GM12878 (cell line): Measurements from ENCODE around the gene OR2A12. TPM values are rescaled to one million over a fixed set of nuclear protein-coding genes. Genes with fewer than 3 reads are reported as not detected.

Experiments used
- ATAC-seq: fragments of 200-7000 bp; cut with Tn5 transposase; 3 replicates; pipeline ENCODE4 v1.9.1; 2020; ENCODE audit warnings: mild to moderate bottlenecking, moderate library complexity
- BruUV-seq: library from RNA; stranded (reverse); fragments of 400-500 nt; replicated peaks from 2 replicates; lab custom pipeline; 2021; lab: Mats Ljungman, UMichigan
- CTCF ChIA-PET: fragments of 300-600 bp; sonication (Branson Sonifier 250); formaldehyde crosslinking; extraction: SDS; loops from one replicate; lab custom pipeline; 2021; ENCODE audit warnings: inconsistent platforms; lab: Yijun Ruan, JAX
- POLR2A ChIA-PET: fragments of 350-600 bp; formaldehyde crosslinking; extraction: SDS; loops from one replicate; lab custom pipeline; 2021; ENCODE audit warnings: inconsistent platforms; lab: Charles Lee
- RAD21 ChIA-PET: fragments of 300-600 bp; sonication (Branson Sonifier 250); formaldehyde crosslinking; loops from one replicate; lab custom pipeline; 2023; ENCODE audit warnings: antibody characterized with exemption; ENCODE audit not compliant: unreplicated experiment; lab: Charles Lee
- SMC1A ChIA-PET: fragments of 300-600 bp; sonication (Branson Sonifier 250); formaldehyde crosslinking; loops from one replicate; lab custom pipeline; 2023; ENCODE audit not compliant: unreplicated experiment, uncharacterized antibody; lab: Charles Lee
- DNase-seq: peaks from one replicate; pipeline ENCODE4 v3.0.0-alpha.2; 2011; ENCODE audit warnings: low read depth, low spot score
- FAIRE-seq: peaks from 3 replicates; lab custom pipeline; 2011; peaks lifted over from hg19 to GRCh38; lab: Jason Lieb, UNC
- H2AFZ ChIP-seq: 2 replicates; pipeline ENCODE4 v1.6.0; 2011; ENCODE audit warnings: low read depth, low read length, control low read depth; ENCODE audit not compliant: control insufficient read depth
- H3K27ac ChIP-seq: 2 replicates; pipeline ENCODE4 v1.5.1; 2011; ENCODE audit warnings: control low read depth; ENCODE audit not compliant: control insufficient read depth, insufficient read depth
- H3K27me3 ChIP-seq, 2 experiments: replicated peaks in 1 of 2; 2 replicates each; pipeline versions ENCODE4 v1.6.0 to v1.6.1; 2011; ENCODE audit warnings: low read length in 1 of 2; ENCODE audit not compliant: control insufficient read depth in 2 of 2, insufficient read depth in 2 of 2
- H3K36me3 ChIP-seq, 2 experiments: 2 replicates each; pipeline ENCODE4 v1.5.1; 2011; ENCODE audit warnings: low read length in 1 of 2; ENCODE audit not compliant: control insufficient read depth in 2 of 2, insufficient read depth in 2 of 2
- H3K4me1 ChIP-seq: 2 replicates; pipeline ENCODE4 v1.6.1; 2011; ENCODE audit warnings: mild to moderate bottlenecking, low read length, moderate library complexity, mixed read lengths; ENCODE audit not compliant: control insufficient read depth, insufficient read depth
- H3K4me2 ChIP-seq: 2 replicates; pipeline ENCODE4 v1.6.0; 2011; ENCODE audit warnings: control low read depth; ENCODE audit not compliant: control insufficient read depth, insufficient read depth
- H3K4me3 ChIP-seq: fragments of 200-600 bp; sonication (generic); 2 replicates; pipeline ENCODE4 v1.5.1; 2016
- H3K79me2 ChIP-seq: 2 replicates; pipeline ENCODE4 v1.6.0; 2011; ENCODE audit warnings: low read length; ENCODE audit not compliant: control insufficient read depth, insufficient read depth
- H3K9ac ChIP-seq: 2 replicates; pipeline ENCODE4 v1.8.0; 2011; ENCODE audit warnings: low read length, control low read depth, mixed read lengths; ENCODE audit not compliant: control insufficient read depth, insufficient read depth
- H3K9me3 ChIP-seq: replicated peaks from 3 replicates; pipeline ENCODE4 v1.5.1; 2011; ENCODE audit warnings: mild to moderate bottlenecking, low read length; ENCODE audit not compliant: control insufficient read depth, insufficient read depth
- H4K20me1 ChIP-seq: 2 replicates; pipeline ENCODE4 v1.6.0; 2011; ENCODE audit not compliant: control insufficient read depth, insufficient read depth
- BACH1 ChIP-seq: fragments of 450-650 bp; IDR thresholded peaks from 2 replicates; pipeline ENCODE4 v1.6.1; 2017; ENCODE audit warnings: mild to moderate bottlenecking, borderline replicate concordance
- BRCA1 ChIP-seq: IDR thresholded peaks from 2 replicates; pipeline ENCODE4 v1.6.1; 2011; ENCODE audit warnings: low read depth, low read length, improper control_type of control experiment
- CBX3 ChIP-seq: fragments of 200-600 bp; sonication (generic); IDR thresholded peaks from 2 replicates; pipeline ENCODE4 v1.6.1; 2016; ENCODE audit warnings: low read depth, borderline replicate concordance
- EED ChIP-seq: sonication (generic); IDR thresholded peaks from 2 replicates; pipeline ENCODE4 v1.6.1; 2016; ENCODE audit warnings: antibody characterized with exemption, low read depth
- IKZF1 ChIP-seq: fragments of 450-650 bp; conservative IDR thresholded peaks from 2 replicates; pipeline ENCODE4 v1.6.1; 2017; ENCODE audit warnings: antibody characterized with exemption, mild to moderate bottlenecking
- IRF3 ChIP-seq: fragments of 450-650 bp; IDR thresholded peaks from 2 replicates; pipeline ENCODE4 v1.6.1; 2014; ENCODE audit warnings: mild to moderate bottlenecking
- PAX5 ChIP-seq: IDR thresholded peaks from 2 replicates; pipeline ENCODE4 v1.6.1; 2011; ENCODE audit warnings: low read depth, low read length, borderline replicate concordance
- POLR2A ChIP-seq: IDR thresholded peaks from 2 replicates; pipeline ENCODE4 v1.6.1; 2011; ENCODE audit warnings: low read depth, mild to moderate bottlenecking, low read length
- POLR2AphosphoS2 ChIP-seq: IDR thresholded peaks from 2 replicates; pipeline ENCODE4 v1.6.1; 2011; ENCODE audit warnings: low read depth, mild to moderate bottlenecking, low read length, improper control_type of control experiment, moderate library complexity
- POU2F2 ChIP-seq: IDR thresholded peaks from 3 replicates; pipeline ENCODE4 v1.6.1; 2011; ENCODE audit warnings: low read depth, mild to moderate bottlenecking, low read length, borderline replicate concordance
- RAD51 ChIP-seq: fragments of 450-650 bp; IDR thresholded peaks from 2 replicates; pipeline ENCODE4 v1.6.1; 2016; ENCODE audit warnings: moderate library complexity, mild to moderate bottlenecking, inconsistent platforms
- RB1 ChIP-seq: fragments of 450-650 bp; formaldehyde crosslinking; IDR thresholded peaks from 2 replicates; pipeline ENCODE4 v1.6.1; 2017; ENCODE audit warnings: mild to moderate bottlenecking, borderline replicate concordance
- SIN3A ChIP-seq: IDR thresholded peaks from 2 replicates; pipeline ENCODE4 v1.6.1; 2012; ENCODE audit warnings: low read depth, low read length, improper control_type of control experiment
- SKIL ChIP-seq: fragments of 450-650 bp; IDR thresholded peaks from 2 replicates; pipeline ENCODE4 v1.6.1; 2017; ENCODE audit warnings: mild to moderate bottlenecking, low read depth, inconsistent platforms; ENCODE audit not compliant: poor library complexity, severe bottlenecking
- SMAD5 ChIP-seq: IDR thresholded peaks from 2 replicates; pipeline ENCODE4 v1.6.1; 2016; ENCODE audit warnings: antibody characterized with exemption, low read depth
- SUPT20H ChIP-seq: IDR thresholded peaks from 2 replicates; pipeline ENCODE4 v1.6.1; 2011; ENCODE audit warnings: low read depth, mild to moderate bottlenecking, low read length, moderate library complexity, borderline replicate concordance; ENCODE audit not compliant: control insufficient read depth
- TBL1XR1 ChIP-seq: IDR thresholded peaks from 2 replicates; pipeline ENCODE4 v1.6.1; 2012; ENCODE audit warnings: low read depth, low read length, improper control_type of control experiment
- YY1 ChIP-seq: IDR thresholded peaks from 2 replicates; pipeline ENCODE4 v1.6.1; 2011; ENCODE audit warnings: low read depth, mild to moderate bottlenecking, low read length
- WGBS: methylation state at CpG from one replicate; pipeline ENCODE4 v1.1.6; 2016; ENCODE audit warnings: low lambda C conversion rate; ENCODE audit not compliant: insufficient replicate concordance, insufficient coverage; ENCODE audit errors: missing lambda C conversion rate; 5-methylcytosine and 5-hydroxymethylcytosine counted together
- in situ Hi-C: fragments of 300-500 bp; cut with MboI; formaldehyde crosslinking; loops from 9 replicates; pipeline ENCODE4 v1.14.3; 2018; ENCODE audit warnings: mixed read lengths
- intact Hi-C: fragments of 100-400 bp; cut with micrococcal nuclease; formaldehyde crosslinking; loops from one replicate; pipeline ENCODE4 v1.14.2; 2022; ENCODE audit not compliant: unreplicated experiment
- polyA plus RNA-seq, 11 experiments: library from polyadenylated mRNA; depleted of rRNA in 4 of 11; unstranded in 6 of 11; stranded (reverse) in 5 of 11; fragments of >200 nt; fragmentation: Nextera tagmentation in 4 of 11; fragmentation: Illumina TruSeq in 1 of 11; extraction: Ambion mirVana in 4 of 11; extraction: Trizol in 1 of 11; gene quantifications; 1 replicate in 1 of 11; 2 replicates in 10 of 11; pipeline versions ENCODE4 v1.2.1 to v1.2.3, GENCODE V29; 2011 to 2016; ENCODE audit warnings: inconsistent platforms in 2 of 11, missing spikeins in 2 of 11, low read depth in 1 of 11
- total RNA-seq, 4 experiments: library from RNA; depleted of rRNA in 3 of 4; stranded (reverse); fragments of >200 nt in 3 of 4; fragmentation: Illumina TruSeq in 1 of 4; extraction: Trizol in 1 of 4; gene quantifications; 2 replicates each; pipeline versions ENCODE4 v1.2.1 to v1.2.3, GENCODE V29; 2013 to 2021

OR2A12 gene
- total and polyA plus RNA-seq, 10 of the 15 experiments (the other 5 are each of a cell fraction or from before 2014, with no cell fraction given) = not detected

GRCh38 chr7:144086730-144087129 is 652 bp downstream of the OR2A12 start:
- H2AFZ ChIP-seq = no peak overlapping the region
- no TSS peak for BruUV-seq
- no peak overlapping the region for H3K4me3 ChIP-seq
- no peaks in the 10 kb centered on the region for H3K36me3 ChIP-seq
- DNase-seq = no peak
- H4K20me1 ChIP-seq = no peaks in the 10 kb centered on the region
- no peak for ATAC-seq
- H3K27ac ChIP-seq = no peak overlapping the region
- no peaks in the 10 kb centered on the region for H3K79me2 ChIP-seq
- ChIA-PET POLR2A (no interaction called here), CTCF (no interaction called here), SMC1A (interaction anchor here (0.5 kb wide), 1 partner anchor 828 kb away, joined by 3 read pairs; no protein-coding TSS in a partner anchor), RAD21 (no interaction called here)
- no peaks in the 10 kb centered on the region for H3K4me1 ChIP-seq
- no peak for TF ChIP-seq EED
- no peaks in the 10 kb centered on the region for H3K9me3 ChIP-seq
- no peak overlapping the region for H3K4me2 ChIP-seq
- H3K9ac ChIP-seq = no peak overlapping the region
- in situ Hi-C loops (no loop called here), intact Hi-C loops (no loop called here)
- H3K27me3 ChIP-seq = no peaks in the 10 kb centered on the region
- 69% methylated on average over 4 of the region's 4 CpGs for WGBS
- FAIRE-seq = no peak

- no peaks in the 10 kb centered on the region for H3K4me1 ChIP-seq
- H3K4me2 ChIP-seq = no peak overlapping the region
- no peak overlapping the region for H3K9ac ChIP-seq
- TF ChIP-seq SIN3A (no peak), BACH1 (no peak), IRF3 (no peak), YY1 (no peak), TBL1XR1 (no peak), SMAD5 (no peak), SUPT20H (no peak), POU2F2 (no peak), RB1 (no peak), BRCA1 (no peak), POLR2AphosphoS2 (no peak), SKIL (no peak), CBX3 (no peak), RAD51 (no peak), POLR2A (no peak), IKZF1 (no peak), PAX5 (no peak)
- no TSS peak for BruUV-seq
- RAD21 ChIA-PET = no interaction called here
- in situ Hi-C loops = no loop called here
- CTCF ChIA-PET = no interaction called here
- WGBS = 0% methylated on average over 1 of the region's 1 CpG
- no peaks in the 10 kb centered on the region for H3K9me3 ChIP-seq
- no peaks in the 10 kb centered on the region for H3K36me3 ChIP-seq
- intact Hi-C loops = no loop called here
- SMC1A ChIA-PET = interaction anchor here (0.5 kb wide), 1 partner anchor 829 kb away, joined by 3 read pairs; no protein-coding TSS in a partner anchor
- DNase-seq (no peak), FAIRE-seq (no peak), ATAC-seq (no peak)
- POLR2A ChIA-PET = no interaction called here
- no peak overlapping the region for H2AFZ ChIP-seq
- H4K20me1 ChIP-seq = no peaks in the 10 kb centered on the region
- H3K27me3 ChIP-seq = no peaks in the 10 kb centered on the region
- H3K79me2 ChIP-seq = no peaks in the 10 kb centered on the region
- H3K4me3 ChIP-seq = no peak overlapping the region
- no peak overlapping the region for H3K27ac ChIP-seq
Measured at GRCh38 chr7:144087230-144087629, 1.2 kb downstream of the OR2A12 start.
